PC-9 (cell line): ENCODE measurements around the gene CD1C. TPM values are rescaled to one million over a fixed set of nuclear protein-coding genes. Genes with fewer than 3 reads are reported as not detected.

ENCODE experiments used
- BruUV-seq: library from RNA; stranded (reverse); fragments of 400-500 nt; replicated peaks from 2 replicates; lab custom pipeline; 2021; lab: Mats Ljungman, UMichigan
- CTCF ChIA-PET: fragments of 300-600 bp; sonication (Branson Sonifier 250); formaldehyde crosslinking; loops from one replicate; lab custom pipeline; 2022; ENCODE audit warnings: antibody characterized with exemption; lab: Charles Lee
- POLR2A ChIA-PET: fragments of 300-600 bp; sonication (Branson Sonifier 250); formaldehyde crosslinking; loops from one replicate; lab custom pipeline; 2022; ENCODE audit warnings: antibody characterized with exemption; ENCODE audit not compliant: unreplicated experiment; lab: Charles Lee
- DNase-seq, 2 experiments: peaks; one replicate each; pipeline versions ENCODE4 v3.0.0 to v3.0.0-alpha.2; 2015 to 2022; ENCODE audit warnings: mixed read lengths in 1 of 2
- H2AFZ ChIP-seq: fragments of 200-600 bp; sonication (generic); 2 replicates; pipeline ENCODE4 v1.8.1; 2017; ENCODE audit warnings: antibody characterized with exemption
- H3F3A ChIP-seq: fragments of 200-600 bp; sonication (generic); 2 replicates; pipeline ENCODE4 v1.8.1; 2017; ENCODE audit warnings: antibody characterized with exemption, mild to moderate bottlenecking, low read depth; ENCODE audit not compliant: insufficient read depth
- H3K27ac ChIP-seq: fragments of 200-600 bp; sonication (generic); 2 replicates; pipeline ENCODE4 v1.6.1; 2016; ENCODE audit warnings: mixed run types
- H3K27me3 ChIP-seq: fragments of 200-600 bp; sonication (generic); 2 replicates; pipeline ENCODE4 v1.6.1; 2016; ENCODE audit warnings: low read depth, mixed run types; ENCODE audit not compliant: insufficient read depth
- H3K36me3 ChIP-seq: fragments of 200-600 bp; sonication (generic); 2 replicates; pipeline ENCODE4 v1.6.1; 2016; ENCODE audit warnings: low read depth, mixed run types
- H3K4me1 ChIP-seq: fragments of 200-600 bp; sonication (generic); replicated peaks from 2 replicates; pipeline ENCODE4 v1.6.1; 2016; ENCODE audit warnings: mixed run types; ENCODE audit not compliant: insufficient read depth
- H3K4me2 ChIP-seq: fragments of 200-600 bp; sonication (generic); 2 replicates; pipeline ENCODE4 v1.6.1; 2017; ENCODE audit warnings: mixed run types
- H3K4me3 ChIP-seq: fragments of 200-600 bp; sonication (generic); 2 replicates; pipeline ENCODE4 v1.6.1; 2016; ENCODE audit warnings: mixed run types
- H3K79me2 ChIP-seq: fragments of 200-600 bp; sonication (generic); 2 replicates; pipeline ENCODE4 v1.6.1; 2017; ENCODE audit warnings: low read depth, mixed run types
- H3K9me2 ChIP-seq: fragments of 200-600 bp; sonication (generic); 2 replicates; pipeline ENCODE4 v1.8.1; 2017; ENCODE audit warnings: mild to moderate bottlenecking; ENCODE audit not compliant: insufficient read depth
- H3K9me3 ChIP-seq: fragments of 200-600 bp; sonication (generic); 2 replicates; pipeline ENCODE4 v1.8.1; 2016; ENCODE audit warnings: low read depth; ENCODE audit not compliant: insufficient read depth
- H4K20me1 ChIP-seq: fragments of 200-600 bp; sonication (generic); 2 replicates; pipeline ENCODE4 v1.8.1; 2017; ENCODE audit not compliant: insufficient read depth
- CTCF ChIP-seq: fragments of 200-600 bp; sonication (generic); conservative IDR thresholded peaks from 2 replicates; pipeline ENCODE4 v1.6.1; 2017; ENCODE audit warnings: mixed run types, antibody characterized with exemption, mild to moderate bottlenecking, moderate library complexity
- EZH2 ChIP-seq: fragments of 200-600 bp; sonication (generic); IDR thresholded peaks from 2 replicates; pipeline ENCODE4 v1.8.0; 2017; ENCODE audit warnings: antibody characterized with exemption, low read depth
- intact Hi-C: fragments of 100-400 bp; cut with micrococcal nuclease; formaldehyde crosslinking; loops from one replicate; pipeline ENCODE4 v1.10.0; 2022; ENCODE audit not compliant: unreplicated experiment
- total RNA-seq: library from RNA; stranded (reverse); gene quantifications from 2 replicates; pipeline ENCODE4 v1.2.3, GENCODE V29; 2021

The CD1C gene
- total RNA-seq, 1 experiment from 2014 or later, result not detected

- Histone ChIP-seq H3K4me2 (no peak overlapping the region), H3K4me1 (no peaks in the 10 kb centered on the region), H4K20me1 (no peaks in the 10 kb centered on the region), H3K9me3 (no peaks in the 10 kb centered on the region), H3K9me2 (no peaks in the 10 kb centered on the region), H3K4me3 (no peak overlapping the region), H3K79me2 (no peaks in the 10 kb centered on the region), H3K27ac (no peak overlapping the region), H3K36me3 (no peaks in the 10 kb centered on the region), H3F3A (no peaks in the 10 kb centered on the region), H2AFZ (no peak overlapping the region), H3K27me3 (no peaks in the 10 kb centered on the region)
- BruUV-seq, result no TSS peak
- ChIA-PET CTCF (no interaction called here), POLR2A (no interaction called here)
- no peak for TF ChIP-seq EZH2
- 0 out of 2 replicates have a peak, but pooled peaks have one; percentile 19 for TF ChIP-seq CTCF
- intact Hi-C loops, result no loop called here
- DNase-seq, result no peak
Measured at GRCh38 chr1:158329733-158330132, 40.0 kb downstream of the CD1C start.

GRCh38 chr1:158330391-158331105 is 40.8 kb downstream of the CD1C start:
- H3K4me3 ChIP-seq, result no peak overlapping the region
- ChIA-PET POLR2A (no interaction called here), CTCF (no interaction called here)
- no peaks in the 10 kb centered on the region for H3K4me1 ChIP-seq
- TF ChIP-seq EZH2 (no peak), CTCF (no peak)
- no peaks in the 10 kb centered on the region for H3K27me3 ChIP-seq
- no peaks in the 10 kb centered on the region for H4K20me1 ChIP-seq
- no TSS peak for BruUV-seq
- no peak overlapping the region for H3K4me2 ChIP-seq
- no peak overlapping the region for H2AFZ ChIP-seq
- H3K79me2 ChIP-seq, result no peaks in the 10 kb centered on the region
- intact Hi-C loops, result no loop called here
- no peak overlapping the region for H3K27ac ChIP-seq
- no peaks in the 10 kb centered on the region for H3K9me2 ChIP-seq
- H3F3A ChIP-seq, result no peaks in the 10 kb centered on the region
- H3K36me3 ChIP-seq, result no peaks in the 10 kb centered on the region
- DNase-seq, result no peak
- no peaks in the 10 kb centered on the region for H3K9me3 ChIP-seq

GRCh38 chr1:158331106-158331425 is 41.3 kb downstream of the CD1C start:
- Histone ChIP-seq H3K9me2 (no peaks in the 10 kb centered on the region), H3K9me3 (no peaks in the 10 kb centered on the region), H3F3A (no peaks in the 10 kb centered on the region), H3K4me3 (no peak overlapping the region), H3K4me1 (no peaks in the 10 kb centered on the region), H4K20me1 (no peaks in the 10 kb centered on the region), H3K27ac (no peak overlapping the region), H3K79me2 (no peaks in the 10 kb centered on the region), H3K36me3 (no peaks in the 10 kb centered on the region), H3K27me3 (no peaks in the 10 kb centered on the region), H2AFZ (no peak overlapping the region), H3K4me2 (no peak overlapping the region)
- no peak for DNase-seq
- ChIA-PET POLR2A (no interaction called here), CTCF (no interaction called here)
- BruUV-seq, result no TSS peak
- intact Hi-C loops, result no loop called here
- TF ChIP-seq EZH2, result no peak
- no peak for TF ChIP-seq CTCF
